Measurements from ENCODE around the gene SPACA4. TPM values are rescaled to one million over a fixed set of nuclear protein-coding genes. Genes with fewer than 3 reads are reported as not detected.
"Not testable (repeated sequence)": the region's sequence is repeated elsewhere in the genome, so short reads cannot be mapped to it uniquely, and the experiment has no call there.

SPACA4 gene
- total RNA-seq, 2 experiments from 2014 or later = not detected

DNA sequence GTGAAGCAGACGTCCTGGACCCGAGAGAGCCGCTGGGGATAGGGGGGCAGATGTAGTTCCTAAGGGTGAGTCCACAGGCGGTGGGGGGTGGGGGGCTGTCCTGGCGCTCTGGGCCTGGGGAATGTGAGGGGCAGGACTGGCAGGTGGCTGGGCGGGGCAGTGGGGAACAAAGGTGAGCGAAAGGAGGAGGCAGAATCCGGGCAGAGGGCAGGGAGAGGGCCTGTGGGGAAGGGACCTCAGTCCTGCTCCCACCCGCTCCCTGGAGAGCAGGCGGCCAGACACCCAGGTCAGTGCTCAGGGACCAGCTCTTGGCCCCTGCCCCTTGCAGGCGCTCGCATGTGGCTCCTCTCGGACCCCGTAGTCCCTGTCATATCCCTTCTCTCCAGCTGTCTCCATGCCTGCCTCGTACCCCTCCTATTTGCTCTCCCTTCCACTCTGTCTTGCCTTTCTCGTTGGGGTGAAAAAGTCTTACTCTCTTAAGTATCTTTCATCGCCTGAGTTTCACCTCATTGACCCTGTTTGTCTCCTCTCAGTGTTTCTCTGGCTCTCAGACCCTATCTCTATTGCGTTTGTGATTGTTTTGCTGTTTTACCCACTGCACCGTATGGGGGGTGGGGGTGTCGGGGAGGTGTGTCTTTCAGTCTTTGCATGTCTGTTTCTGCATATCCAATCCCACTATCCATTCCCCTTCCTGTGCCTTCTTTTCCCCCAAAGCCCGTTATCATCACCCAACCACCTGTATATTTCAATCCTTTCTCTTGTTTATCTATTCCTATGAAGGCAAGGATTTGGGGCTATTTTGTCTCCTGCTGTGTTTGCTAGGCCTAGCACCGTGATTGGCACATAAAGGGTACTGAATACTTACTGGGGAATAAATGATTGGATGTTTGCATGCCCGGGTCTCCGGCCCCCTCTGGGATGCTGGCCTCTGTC is 18.5 kb downstream of the SPACA4 start:
- Mint-ChIP-seq H3K4me1 (ENCODE audit: low read depth) (peaks cover 43% of the 10 kb centered on the region), H3K36me3 (ENCODE audit: low read depth) (peaks cover 20% of the 10 kb centered on the region), H3K27ac (peak overlapping the region; percentile 95), H3K9me3 (no peaks in the 10 kb centered on the region), H3K4me3 (peak overlapping the region; percentile 79), H3K27me3 (ENCODE audit: low read depth) (no peaks in the 10 kb centered on the region)
- no peak for DNase-seq
- intact Hi-C loops (cut with micrococcal nuclease) = loop anchor here (1.0 kb wide), 1 partner anchor 12 kb away; the partner anchor contains the start of gene DBP
- CTCF ChIA-PET = no interaction called here

DNA sequence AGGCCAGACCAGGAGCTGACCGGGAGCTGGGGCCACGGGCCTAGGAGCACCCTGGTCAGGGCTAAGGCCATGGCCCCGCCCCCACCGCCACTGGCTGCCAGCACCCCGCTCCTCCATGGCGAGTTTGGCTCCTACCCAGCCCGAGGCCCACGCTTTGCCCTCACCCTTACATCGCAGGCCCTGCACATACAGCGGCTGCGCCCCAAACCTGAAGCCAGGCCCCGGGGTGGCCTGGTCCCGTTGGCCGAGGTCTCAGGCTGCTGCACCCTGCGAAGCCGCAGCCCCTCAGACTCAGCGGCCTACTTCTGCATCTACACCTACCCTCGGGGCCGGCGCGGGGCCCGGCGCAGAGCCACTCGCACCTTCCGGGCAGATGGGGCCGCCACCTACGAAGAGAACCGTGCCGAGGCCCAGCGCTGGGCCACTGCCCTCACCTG is 19.4 kb downstream of the SPACA4 start:
- DNase-seq = no peak
- H3K4me3 Mint-ChIP-seq = no peak overlapping the region
- no peaks in the 10 kb centered on the region for H3K9me3 Mint-ChIP-seq
- H3K4me1 Mint-ChIP-seq (ENCODE audit: low read depth) = peaks cover 43% of the 10 kb centered on the region
- intact Hi-C loops (cut with micrococcal nuclease) = no loop called here
- no peak overlapping the region for H3K27ac Mint-ChIP-seq
- peaks cover 18% of the 10 kb centered on the region for H3K36me3 Mint-ChIP-seq (ENCODE audit: low read depth)
- no peaks in the 10 kb centered on the region for H3K27me3 Mint-ChIP-seq (ENCODE audit: low read depth)
- CTCF ChIA-PET = no interaction called here

DNA sequence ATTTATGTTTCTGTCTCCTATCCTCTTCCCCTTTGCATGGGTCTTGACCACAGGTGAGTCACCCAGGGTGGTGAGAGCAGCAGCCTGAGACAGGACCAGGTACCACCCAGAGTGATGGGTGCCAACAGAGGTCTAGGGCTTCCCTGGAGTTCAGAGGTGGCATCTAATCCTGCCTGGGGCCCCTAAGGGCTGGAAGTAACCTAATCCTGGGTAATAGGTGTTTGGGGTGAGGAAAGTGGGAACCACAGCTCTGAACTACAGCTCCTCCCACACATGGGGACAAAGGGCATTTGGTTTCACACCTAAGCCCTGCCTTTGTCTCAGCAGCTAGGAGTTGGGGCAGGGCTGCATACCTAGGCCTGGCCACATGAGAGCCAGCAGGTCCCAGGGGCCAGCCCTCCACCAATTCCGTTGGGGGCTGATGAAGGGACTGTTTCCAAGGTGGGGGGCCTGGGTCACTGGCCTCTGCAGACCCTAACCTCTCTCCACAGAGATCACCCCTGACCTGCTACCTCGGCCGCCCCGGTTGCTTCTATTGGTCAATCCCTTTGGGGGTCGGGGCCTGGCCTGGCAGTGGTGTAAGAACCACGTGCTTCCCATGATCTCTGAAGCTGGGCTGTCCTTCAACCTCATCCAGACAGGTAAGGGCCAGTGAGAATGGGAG is 20.8 kb downstream of the SPACA4 start:
- Mint-ChIP-seq H3K4me1 (ENCODE audit: low read depth) (peaks cover 39% of the 10 kb centered on the region), H3K4me3 (no peak overlapping the region), H3K36me3 (ENCODE audit: low read depth) (peaks cover 11% of the 10 kb centered on the region), H3K27me3 (ENCODE audit: low read depth) (no peaks in the 10 kb centered on the region), H3K9me3 (no peaks in the 10 kb centered on the region), H3K27ac (no peak overlapping the region)
- intact Hi-C loops (cut with micrococcal nuclease) = no loop called here
- CTCF ChIA-PET = no interaction called here
- no peak for DNase-seq

DNA sequence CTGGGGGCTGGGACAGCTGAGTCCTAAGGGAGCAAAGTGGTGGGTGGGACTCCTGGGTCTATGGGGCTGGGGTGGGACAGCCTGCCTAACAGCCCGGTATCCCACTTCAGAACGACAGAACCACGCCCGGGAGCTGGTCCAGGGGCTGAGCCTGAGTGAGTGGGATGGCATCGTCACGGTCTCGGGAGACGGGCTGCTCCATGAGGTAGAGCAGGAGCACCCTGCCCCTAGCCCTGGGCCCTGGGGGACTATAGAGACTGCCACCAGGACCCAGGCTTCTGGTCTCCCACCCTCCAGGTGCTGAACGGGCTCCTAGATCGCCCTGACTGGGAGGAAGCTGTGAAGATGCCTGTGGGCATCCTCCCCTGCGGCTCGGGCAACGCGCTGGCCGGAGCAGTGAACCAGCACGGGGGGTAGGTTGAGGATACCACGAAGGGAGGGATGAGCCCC is 21.3 kb downstream of the SPACA4 start:
- H3K27me3 Mint-ChIP-seq (ENCODE audit: low read depth) = no peaks in the 10 kb centered on the region
- H3K9me3 Mint-ChIP-seq = no peaks in the 10 kb centered on the region
- no peak overlapping the region for H3K4me3 Mint-ChIP-seq
- no peak overlapping the region for H3K27ac Mint-ChIP-seq
- peaks cover 39% of the 10 kb centered on the region for H3K4me1 Mint-ChIP-seq (ENCODE audit: low read depth)
- no peak for DNase-seq
- CTCF ChIA-PET = interaction anchor here (0.6 kb wide), 1 partner anchor 221 kb away, joined by 4 read pairs; no protein-coding TSS in a partner anchor
- peaks cover 9% of the 10 kb centered on the region for H3K36me3 Mint-ChIP-seq (ENCODE audit: low read depth)
- intact Hi-C loops (cut with micrococcal nuclease) = no loop called here

DNA sequence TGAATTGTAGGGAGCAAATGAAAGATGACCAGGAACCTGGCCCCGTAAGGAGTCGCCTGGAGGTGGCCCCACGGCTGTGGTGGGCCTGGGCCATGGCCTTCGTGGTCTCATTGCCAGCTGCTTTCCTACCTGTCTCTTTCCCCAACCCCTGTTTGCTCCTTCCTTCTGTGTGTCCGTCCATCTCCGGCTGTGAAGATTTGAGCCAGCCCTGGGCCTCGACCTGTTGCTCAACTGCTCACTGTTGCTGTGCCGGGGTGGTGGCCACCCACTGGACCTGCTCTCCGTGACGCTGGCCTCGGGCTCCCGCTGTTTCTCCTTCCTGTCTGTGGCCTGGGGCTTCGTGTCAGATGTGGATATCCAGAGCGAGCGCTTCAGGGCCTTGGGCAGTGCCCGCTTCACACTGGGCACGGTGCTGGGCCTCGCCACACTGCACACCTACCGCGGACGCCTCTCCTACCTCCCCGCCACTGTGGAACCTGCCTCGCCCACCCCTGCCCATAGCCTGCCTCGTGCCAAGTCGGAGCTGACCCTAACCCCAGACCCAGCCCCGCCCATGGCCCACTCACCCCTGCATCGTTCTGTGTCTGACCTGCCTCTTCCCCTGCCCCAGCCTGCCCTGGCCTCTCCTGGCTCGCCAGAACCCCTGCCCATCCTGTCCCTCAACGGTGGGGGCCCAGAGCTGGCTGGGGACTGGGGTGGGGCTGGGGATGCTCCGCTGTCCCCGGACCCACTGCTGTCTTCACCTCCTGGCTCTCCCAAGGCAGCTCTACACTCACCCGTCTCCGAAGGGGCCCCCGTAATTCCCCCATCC is 22.1 kb downstream of the SPACA4 start:
- Mint-ChIP-seq H3K4me1 (ENCODE audit: low read depth) (peaks cover 42% of the 10 kb centered on the region), H3K27ac (no peak overlapping the region)
- CTCF ChIA-PET = interaction anchor here (0.6 kb wide), 1 partner anchor 220 kb away, joined by 4 read pairs; no protein-coding TSS in a partner anchor

DNA sequence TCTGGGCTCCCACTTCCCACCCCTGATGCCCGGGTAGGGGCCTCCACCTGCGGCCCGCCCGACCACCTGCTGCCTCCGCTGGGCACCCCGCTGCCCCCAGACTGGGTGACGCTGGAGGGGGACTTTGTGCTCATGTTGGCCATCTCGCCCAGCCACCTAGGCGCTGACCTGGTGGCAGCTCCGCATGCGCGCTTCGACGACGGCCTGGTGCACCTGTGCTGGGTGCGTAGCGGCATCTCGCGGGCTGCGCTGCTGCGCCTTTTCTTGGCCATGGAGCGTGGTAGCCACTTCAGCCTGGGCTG is 22.7 kb downstream of the SPACA4 start:
- peaks cover 43% of the 10 kb centered on the region for H3K4me1 Mint-ChIP-seq (ENCODE audit: low read depth)
- CTCF ChIA-PET = no interaction called here

More for the DNA sequence above, 22.1 kb downstream of the SPACA4 start:
- Mint-ChIP-seq H3K27me3 (ENCODE audit: low read depth) (no peaks in the 10 kb centered on the region), H3K36me3 (ENCODE audit: low read depth) (peaks cover 4% of the 10 kb centered on the region), H3K9me3 (no peaks in the 10 kb centered on the region), H3K4me3 (no peak overlapping the region)
- no peak for DNase-seq
- intact Hi-C loops (cut with micrococcal nuclease) = no loop called here

DNA sequence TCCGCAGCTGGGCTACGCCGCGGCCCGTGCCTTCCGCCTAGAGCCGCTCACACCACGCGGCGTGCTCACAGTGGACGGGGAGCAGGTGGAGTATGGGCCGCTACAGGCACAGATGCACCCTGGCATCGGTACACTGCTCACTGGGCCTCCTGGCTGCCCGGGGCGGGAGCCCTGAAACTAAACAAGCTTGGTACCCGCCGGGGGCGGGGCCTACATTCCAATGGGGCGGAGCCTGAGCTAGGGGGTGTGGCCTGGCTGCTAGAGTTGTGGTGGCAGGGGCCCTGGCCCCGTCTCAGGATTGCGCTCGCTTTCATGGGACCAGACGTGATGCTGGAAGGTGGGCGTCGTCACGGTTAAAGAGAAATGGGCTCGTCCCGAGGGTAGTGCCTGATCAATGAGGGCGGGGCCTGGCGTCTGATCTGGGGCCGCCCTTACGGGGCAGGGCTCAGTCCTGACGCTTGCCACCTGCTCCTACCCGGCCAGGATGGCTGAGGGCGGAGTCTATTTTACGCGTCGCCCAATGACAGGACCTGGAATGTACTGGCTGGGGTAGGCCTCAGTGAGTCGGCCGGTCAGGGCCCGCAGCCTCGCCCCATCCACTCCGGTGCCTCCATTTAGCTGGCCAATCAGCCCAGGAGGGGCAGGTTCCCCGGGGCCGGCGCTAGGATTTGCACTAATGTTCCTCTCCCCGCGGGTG is 23.2 kb downstream of the SPACA4 start:
- intact Hi-C loops (cut with micrococcal nuclease) = no loop called here
- no peak overlapping the region for H3K27ac Mint-ChIP-seq

More for the DNA sequence above, 22.7 kb downstream of the SPACA4 start:
- intact Hi-C loops (cut with micrococcal nuclease) = no loop called here
- Mint-ChIP-seq H3K27me3 (ENCODE audit: low read depth) (no peaks in the 10 kb centered on the region), H3K27ac (no peak overlapping the region), H3K4me3 (no peak overlapping the region), H3K36me3 (ENCODE audit: low read depth) (peaks cover 2% of the 10 kb centered on the region), H3K9me3 (no peaks in the 10 kb centered on the region)
- DNase-seq = no peak

DNA sequence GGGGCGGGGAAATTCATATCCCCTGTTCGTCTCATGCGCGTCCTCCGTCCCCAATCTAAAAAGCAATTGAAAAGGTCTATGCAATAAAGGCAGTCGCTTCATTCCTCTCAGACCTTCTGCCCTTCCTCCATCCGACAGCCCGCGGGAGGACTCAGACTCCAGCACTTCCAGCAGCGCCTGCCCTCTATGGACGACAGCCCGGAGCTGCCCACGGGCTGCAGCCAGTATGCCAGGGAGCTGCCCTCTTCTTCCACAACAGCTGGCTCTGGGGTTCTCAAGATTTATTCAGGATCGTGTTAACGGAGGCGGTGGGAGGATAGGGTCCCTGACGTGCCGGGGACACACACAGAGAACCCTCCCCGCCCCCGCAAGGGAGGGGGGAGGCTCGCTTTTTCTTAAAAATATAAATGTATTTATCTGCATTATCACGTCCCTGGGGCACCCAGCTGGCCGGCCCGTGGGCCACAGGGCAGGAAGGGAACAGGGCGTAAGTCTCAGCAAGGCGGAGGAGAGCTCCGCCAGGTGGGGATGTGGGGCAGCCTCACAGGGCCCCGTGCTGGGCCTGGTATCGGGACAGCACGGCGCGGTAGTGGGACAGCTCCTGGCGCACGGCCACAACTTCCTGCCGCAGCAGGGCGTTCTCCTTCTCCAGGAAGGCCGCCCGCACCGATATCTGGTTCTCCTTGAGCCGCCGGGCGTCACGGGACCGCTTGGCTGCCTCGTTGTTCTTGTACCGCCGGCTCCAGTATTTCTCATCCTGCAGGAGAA is 23.9 kb downstream of the SPACA4 start:
- peaks cover 41% of the 10 kb centered on the region for H3K4me1 Mint-ChIP-seq (ENCODE audit: low read depth)
- no peak for DNase-seq
- H3K36me3 Mint-ChIP-seq (ENCODE audit: low read depth) = peaks cover 2% of the 10 kb centered on the region
- H3K9me3 Mint-ChIP-seq = no peaks in the 10 kb centered on the region
- CTCF ChIA-PET = no interaction called here
- H3K27ac Mint-ChIP-seq = peak overlapping the region; percentile 61
- intact Hi-C loops (cut with micrococcal nuclease) = no loop called here
- no peaks in the 10 kb centered on the region for H3K27me3 Mint-ChIP-seq (ENCODE audit: low read depth)
- H3K4me3 Mint-ChIP-seq = no peak overlapping the region

More for the DNA sequence above, 23.2 kb downstream of the SPACA4 start:
- H3K4me1 Mint-ChIP-seq (ENCODE audit: low read depth) = peaks cover 43% of the 10 kb centered on the region
- no peaks in the 10 kb centered on the region for H3K27me3 Mint-ChIP-seq (ENCODE audit: low read depth)
- no peak overlapping the region for H3K4me3 Mint-ChIP-seq
- no peaks in the 10 kb centered on the region for H3K9me3 Mint-ChIP-seq
- no peak for DNase-seq
- H3K36me3 Mint-ChIP-seq (ENCODE audit: low read depth) = peaks cover 2% of the 10 kb centered on the region
- CTCF ChIA-PET = no interaction called here

DNA sequence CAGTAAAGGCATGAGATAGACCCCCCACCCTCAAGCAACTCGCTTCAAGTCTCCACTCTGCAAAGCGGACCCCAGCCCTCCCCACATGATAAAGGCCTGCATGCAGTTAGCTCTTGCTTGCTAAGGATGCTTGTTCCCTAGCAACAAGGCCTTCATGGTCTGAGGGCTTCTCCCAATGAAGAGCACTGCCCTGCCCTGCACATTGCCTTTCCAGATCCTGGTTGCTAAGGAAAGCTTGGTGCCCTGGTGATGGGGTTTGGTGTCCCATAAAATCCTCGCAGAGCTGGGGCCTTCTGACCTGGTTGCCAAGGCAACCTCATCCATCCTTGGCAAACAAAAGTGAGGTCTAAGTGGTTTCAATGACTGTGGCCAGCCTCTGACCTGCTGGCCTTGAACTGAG is 24.7 kb downstream of the SPACA4 start:
- no peak for DNase-seq
- Mint-ChIP-seq H3K27me3 (ENCODE audit: low read depth) (no peaks in the 10 kb centered on the region), H3K9me3 (no peaks in the 10 kb centered on the region), H3K27ac (no peak overlapping the region), H3K4me1 (ENCODE audit: low read depth) (peaks cover 43% of the 10 kb centered on the region), H3K36me3 (ENCODE audit: low read depth) (peaks cover 2% of the 10 kb centered on the region), H3K4me3 (no peak overlapping the region)
- CTCF ChIA-PET = no interaction called here
- intact Hi-C loops (cut with micrococcal nuclease) = no loop called here

DNA sequence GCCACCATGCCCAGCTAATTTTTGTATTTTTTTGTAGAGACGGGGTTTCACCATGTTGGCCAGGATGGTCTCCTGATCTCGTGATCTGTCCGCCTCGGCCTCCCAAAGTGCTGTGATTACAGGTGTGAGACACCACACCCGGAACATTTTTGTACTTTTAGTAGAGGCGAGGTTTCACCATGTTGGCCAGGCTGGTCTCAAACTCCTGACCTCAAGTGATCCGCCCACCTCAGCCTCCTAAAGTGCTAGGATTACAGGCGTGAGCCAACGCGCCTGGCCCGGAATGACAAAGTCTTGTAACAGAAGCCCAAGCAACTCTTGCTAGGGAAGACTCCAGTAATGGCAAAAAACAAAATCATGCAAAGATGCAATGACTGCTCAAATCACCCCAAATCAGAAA is 25.7 kb downstream of the SPACA4 start:
- H3K36me3 Mint-ChIP-seq (ENCODE audit: low read depth); H3K27me3 Mint-ChIP-seq (ENCODE audit: low read depth); DNase-seq; intact Hi-C loops (cut with micrococcal nuclease); H3K9me3 Mint-ChIP-seq; H3K4me3 Mint-ChIP-seq: not testable (repeated sequence)
- CTCF ChIA-PET = interaction anchor here (0.8 kb wide), 1 partner anchor 107 kb away, joined by 3 read pairs; no protein-coding TSS in a partner anchor
- Mint-ChIP-seq H3K27ac (peak overlapping the region; percentile 93), H3K4me1 (ENCODE audit: low read depth) (peaks cover 40% of the 10 kb centered on the region)

DNA sequence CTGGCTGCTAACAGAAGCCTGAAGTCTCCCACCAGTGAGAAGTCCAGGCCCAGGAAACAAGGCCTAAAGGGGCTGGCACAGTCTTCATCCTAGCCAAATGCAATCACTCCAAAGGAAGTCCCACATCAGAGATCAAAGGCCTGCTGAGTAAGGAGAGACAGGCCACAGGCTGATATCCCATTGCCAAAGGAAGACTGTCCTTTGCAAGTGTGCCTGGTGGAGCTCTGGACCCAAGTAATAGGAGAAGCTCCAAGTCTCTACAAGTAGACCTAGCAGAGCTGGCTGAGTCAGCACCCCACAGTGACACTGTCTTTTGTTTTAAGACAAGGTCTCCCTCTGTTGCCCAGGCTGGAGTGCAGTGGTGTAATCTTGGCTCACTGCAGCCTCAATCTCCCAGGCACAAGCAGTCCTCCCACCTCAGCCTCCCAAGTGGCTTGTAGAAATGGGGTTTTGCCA is 26.2 kb downstream of the SPACA4 start:
- H3K27me3 Mint-ChIP-seq (ENCODE audit: low read depth) = no peaks in the 10 kb centered on the region
- CTCF ChIA-PET = interaction anchor here (0.8 kb wide), 1 partner anchor 106 kb away, joined by 3 read pairs; no protein-coding TSS in a partner anchor
- H3K4me3 Mint-ChIP-seq = no peak overlapping the region
- DNase-seq = peak; percentile 45
- H3K27ac Mint-ChIP-seq = peak overlapping the region; percentile 93
- no peaks in the 10 kb centered on the region for H3K9me3 Mint-ChIP-seq
- peaks cover 2% of the 10 kb centered on the region for H3K36me3 Mint-ChIP-seq (ENCODE audit: low read depth)
- H3K4me1 Mint-ChIP-seq (ENCODE audit: low read depth) = peaks cover 43% of the 10 kb centered on the region
- intact Hi-C loops (cut with micrococcal nuclease) = no loop called here

Data from activated naive CD4-positive, alpha-beta T cell treated with anti-CD3 and anti-CD28 coated beads for 36 hours (primary cell).